Measurements from ENCODE around the gene SERPINB7.

SERPINB7 gene

DNA sequence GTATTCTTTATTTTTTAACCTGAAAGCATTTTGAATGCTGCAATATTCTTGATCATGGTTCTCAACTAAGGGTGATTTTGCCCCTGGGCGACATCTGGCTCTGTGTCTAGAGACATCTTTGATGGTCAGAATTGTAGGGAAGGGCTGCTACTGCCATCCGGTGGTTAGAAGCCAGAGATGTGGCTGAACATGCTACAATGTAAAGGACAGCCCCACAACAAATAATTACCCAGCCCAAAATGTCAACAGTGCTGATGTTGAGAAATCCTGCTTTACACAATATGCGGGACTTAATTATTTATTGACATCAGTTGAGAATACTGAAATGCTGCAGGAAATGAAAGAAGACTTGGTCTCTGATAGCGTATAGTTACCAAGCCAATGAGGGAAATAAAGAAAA, 74.8 kb downstream of the SERPINB7 start:
- no peak for DNase-seq

DNA sequence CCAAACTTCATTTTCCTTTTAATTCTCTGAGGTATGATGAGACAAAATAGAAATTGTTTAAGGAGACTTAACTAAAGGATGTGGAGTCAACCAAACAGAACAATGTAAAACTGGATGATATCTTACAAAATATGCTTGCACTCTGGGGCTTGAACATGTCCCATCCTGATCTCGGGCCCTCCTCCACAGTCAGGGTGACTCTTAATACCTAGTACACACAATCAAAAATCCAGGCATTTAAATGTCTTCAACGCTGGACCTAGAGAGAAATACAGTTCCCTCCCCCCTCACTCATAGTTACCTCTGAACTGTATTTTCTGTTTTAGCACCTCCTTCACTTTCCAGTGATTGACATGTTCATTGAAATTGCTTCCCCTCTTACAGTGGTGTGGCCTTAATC, 75.4 kb downstream of the SERPINB7 start:
- DNase-seq = no peak
